GM18498 (cell line): ENCODE data around the gene TMC8.
"Not testable (repeated sequence)": the region's sequence is repeated elsewhere in the genome, so short reads cannot be mapped to it uniquely, and the experiment has no call there.

ENCODE experiments used
- ATAC-seq: cut with Tn5 transposase; IDR thresholded peaks from one replicate; pipeline ENCODE4 v1.9.1; 2021; ENCODE audit warnings: mild to moderate bottlenecking, moderate library complexity; ENCODE audit not compliant: unreplicated experiment

TMC8 gene

GRCh38 chr17:78130437-78131101, at the start of gene TMC8:
Gene TMC8, plus strand, starts transcription at chr17:78130771. Its CDS starts 818 bp downstream, at chr17:78131589.
- ATAC-seq: peak; percentile 23

GRCh38 chr17:78081551-78081950, 49.0 kb upstream of the TMC8 start:
- no peak for ATAC-seq

GRCh38 chr17:78082355-78082872, 48.2 kb upstream of the TMC8 start:
- ATAC-seq: not testable (repeated sequence)

- no peak for ATAC-seq
These were observed 47.6 kb upstream of the TMC8 start for GRCh38 chr17:78082988-78083387.

GRCh38 chr17:78086740-78087139, 43.8 kb upstream of the TMC8 start:
- ATAC-seq: no peak

GRCh38 chr17:78088529-78088928, 42.0 kb upstream of the TMC8 start:
- no peak for ATAC-seq

- no peak for ATAC-seq
These were observed 40.8 kb upstream of the TMC8 start for GRCh38 chr17:78089576-78090281.

- ATAC-seq: no peak
These were observed 37.7 kb upstream of the TMC8 start for GRCh38 chr17:78092794-78093324.

GRCh38 chr17:78095035-78095434, 35.5 kb upstream of the TMC8 start:
- no peak for ATAC-seq

GRCh38 chr17:78096093-78096492, 34.5 kb upstream of the TMC8 start:
- ATAC-seq: no peak

GRCh38 chr17:78101112-78101511, 29.5 kb upstream of the TMC8 start:
- no peak for ATAC-seq

GRCh38 chr17:78101542-78101941, 29.0 kb upstream of the TMC8 start:
- no peak for ATAC-seq

- ATAC-seq: no peak
These were observed 27.3 kb upstream of the TMC8 start for GRCh38 chr17:78103311-78103710.

GRCh38 chr17:78104540-78104941, 26.0 kb upstream of the TMC8 start:
- ATAC-seq: no peak

- no peak for ATAC-seq
These were observed 25.5 kb upstream of the TMC8 start for GRCh38 chr17:78105101-78105500.

- no peak for ATAC-seq
These were observed 25.0 kb upstream of the TMC8 start for GRCh38 chr17:78105551-78105950.

- no peak for ATAC-seq
These were observed 24.4 kb upstream of the TMC8 start for GRCh38 chr17:78106211-78106610.

- no peak for ATAC-seq
These were observed 23.1 kb upstream of the TMC8 start for GRCh38 chr17:78107457-78107856.

- ATAC-seq: no peak
These were observed 22.4 kb upstream of the TMC8 start for GRCh38 chr17:78107976-78108725.

- ATAC-seq: no peak
These were observed 21.7 kb upstream of the TMC8 start for GRCh38 chr17:78108726-78109488.

GRCh38 chr17:78109489-78109761, 21.1 kb upstream of the TMC8 start:
- no peak for ATAC-seq
